Thyroid gland (tissue), 4 donors: Measurements from ENCODE around the gene FEM1B. TPM values are rescaled to one million over a fixed set of nuclear protein-coding genes. Genes with fewer than 3 reads are reported as not detected.

Experiments
- DNase-seq, 2 donors: peaks; one replicate each; pipeline ENCODE4 v3.0.0-alpha.2; 2019
- H3K27ac ChIP-seq, 3 donors: fragments of 200-600 bp; sonication (generic); 1 replicate in 2 of 3; 2 replicates in 1 of 3; pipeline ENCODE4 v1.5.1; 2016 to 2019; ENCODE audit warnings: mild to moderate bottlenecking in 1 of 3, moderate library complexity in 1 of 3
- H3K27me3 ChIP-seq: fragments of 200-600 bp; sonication (generic); one replicate; pipeline ENCODE4 v1.5.1; 2019
- H3K36me3 ChIP-seq, 2 donors: fragments of 200-600 bp; sonication (generic); one replicate each; pipeline ENCODE4 v1.5.1; 2016 to 2019
- H3K4me1 ChIP-seq, 2 donors: fragments of 200-600 bp; sonication (generic); one replicate each; pipeline ENCODE4 v1.5.1; 2017 to 2019
- H3K4me3 ChIP-seq, 3 donors: fragments of 200-600 bp; sonication (generic); replicated peaks in 1 of 3; 1 replicate in 2 of 3; 2 replicates in 1 of 3; pipeline ENCODE4 v1.5.1; 2016; ENCODE audit warnings: mild to moderate bottlenecking in 1 of 3
- H3K9me3 ChIP-seq: fragments of 200-600 bp; sonication (generic); one replicate; pipeline ENCODE4 v1.5.1; 2017
- CTCF ChIP-seq, 6 experiments: fragments of 200-600 bp in 3 of 6; fragments of 450-650 bp in 3 of 6; sonication (generic) in 3 of 6; IDR thresholded peaks; one replicate each; pipeline ENCODE4 v1.5.1; 2016 to 2019; ENCODE audit warnings: antibody characterized with exemption in 6 of 6, mild to moderate bottlenecking in 2 of 6, inconsistent platforms in 1 of 6, moderate library complexity in 1 of 6
- POLR2A ChIP-seq, 2 donors: fragments of 450-650 bp; IDR thresholded peaks; one replicate each; pipeline ENCODE4 v1.6.1; 2017; ENCODE audit warnings: antibody characterized with exemption in 2 of 2, mild to moderate bottlenecking in 2 of 2, moderate library complexity in 1 of 2
- WGBS, 2 donors: methylation state at CpG; one replicate each; pipeline ENCODE4 v1.1.5; 2017; 5-methylcytosine and 5-hydroxymethylcytosine counted together
- intact Hi-C: fragments of 100-400 bp; cut with DNase I; formaldehyde crosslinking; loops from one replicate; pipeline ENCODE4 v1.15.1; 2023
- total RNA-seq, 4 donors: library from RNA; depleted of rRNA; stranded (reverse); fragments of >200 nt; gene quantifications; one replicate each; pipeline ENCODE4 v1.2.3, GENCODE V29; 2016

FEM1B gene
- total RNA-seq, 4 donors from 2014 or later: 43.2 to 60.4 (median 45.2) TPM

DNA sequence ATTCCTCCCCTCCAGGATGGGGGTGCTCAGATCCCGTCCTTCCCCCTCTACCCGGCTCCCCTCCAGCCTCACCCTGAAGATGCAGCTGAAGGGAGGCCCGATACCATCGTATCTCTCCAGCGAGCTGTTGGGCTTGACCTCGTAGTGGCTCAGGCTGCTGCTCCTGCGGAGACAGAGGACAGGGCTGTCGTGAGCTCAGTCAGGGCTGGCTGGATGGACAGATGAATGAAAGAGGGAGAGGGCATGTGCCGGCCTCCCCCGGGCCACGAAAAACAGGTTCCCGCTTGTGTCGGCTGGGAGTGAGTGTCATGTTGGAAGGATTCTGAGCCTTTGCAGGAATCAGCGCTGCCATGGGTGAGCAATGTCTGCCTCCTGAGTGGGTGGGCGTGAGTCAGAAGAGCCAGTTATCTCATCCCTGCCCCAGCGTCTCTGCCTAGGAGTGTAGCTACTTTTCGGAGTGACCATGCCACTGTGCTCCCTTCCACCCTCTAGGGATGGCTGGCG, 35.2 kb downstream of the FEM1B start:
- TF ChIP-seq POLR2A (IDR thresholded peaks at IDR 0.05) (no peak), CTCF (IDR thresholded peaks at IDR 0.05) (no peak)
- Histone ChIP-seq H3K27ac (no peak overlapping the region), H3K9me3 (no peaks in the 10 kb centered on the region), H3K36me3 (no peaks in the 10 kb centered on the region), H3K4me1 (peaks cover 0 to 10% of the 10 kb centered on the region in 2 donors), H3K4me3 (no peak overlapping the region), H3K27me3 (no peaks in the 10 kb centered on the region)
- intact Hi-C loops: no loop called here
- 82 to 91% methylated on average over 18 of the region's 18 CpGs for WGBS, 2 donors
- no peak for DNase-seq

DNA sequence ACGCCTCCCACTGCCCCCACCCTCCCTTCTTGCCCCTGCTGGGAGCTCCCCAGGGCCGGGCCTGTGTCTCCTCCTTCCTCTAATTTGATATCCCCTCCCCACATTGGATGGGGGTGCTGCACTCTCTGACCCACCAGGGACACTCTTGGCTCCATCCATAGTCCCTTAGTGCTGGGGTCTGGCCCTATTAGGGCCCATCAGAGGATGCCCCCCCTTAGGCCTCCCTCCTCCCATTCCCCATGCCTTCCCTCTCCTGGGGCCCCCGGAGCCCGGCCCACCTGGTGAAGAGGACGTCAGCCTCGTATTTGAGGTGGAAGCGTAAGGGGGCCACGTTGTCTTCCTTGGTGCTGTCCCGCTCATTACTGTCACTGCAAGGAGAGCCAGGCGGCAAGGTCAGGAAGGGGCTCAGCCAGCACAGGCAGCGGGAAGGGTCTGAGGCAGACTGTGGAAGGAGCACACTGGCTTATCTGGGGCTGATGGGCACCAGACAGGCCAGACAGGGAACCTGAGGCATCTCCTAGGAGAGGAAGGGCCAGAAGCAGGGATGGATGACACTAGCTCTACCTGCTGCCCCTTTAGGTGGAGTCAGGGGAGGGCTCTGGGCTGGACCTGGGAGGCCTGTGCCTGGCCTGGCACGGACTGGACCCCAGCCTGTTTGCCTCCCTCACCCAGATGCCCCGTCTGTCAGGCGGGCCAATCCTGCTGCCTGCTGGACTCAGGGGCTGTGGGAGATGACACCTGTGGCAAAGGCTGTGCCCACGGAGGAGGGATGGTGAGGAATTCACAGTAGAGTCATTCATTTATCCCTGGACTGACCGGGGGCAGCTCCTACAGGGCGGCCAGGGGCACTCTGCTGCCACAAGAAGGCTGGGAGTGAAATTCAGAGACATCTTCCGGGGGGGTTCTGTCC, 36.2 kb downstream of the FEM1B start:
- Histone ChIP-seq H3K36me3 (no peaks in the 10 kb centered on the region), H3K4me3 (no peak overlapping the region), H3K9me3 (no peaks in the 10 kb centered on the region), H3K4me1 (peaks cover 0 to 10% of the 10 kb centered on the region in 2 donors), H3K27me3 (no peaks in the 10 kb centered on the region), H3K27ac (no peak overlapping the region)
- TF ChIP-seq POLR2A (IDR thresholded peaks at IDR 0.05): no peak
- no peak for TF ChIP-seq CTCF (IDR thresholded peaks at IDR 0.05)
- 80 to 91% methylated on average over 12 to 15 of the region's 18 CpGs for WGBS, 2 donors
- intact Hi-C loops: no loop called here
- DNase-seq: no peak

- DNase-seq: no peak
- WGBS, 2 donors: 86 to 87% methylated on average over 11 of the region's 11 CpGs
Measured at GRCh38 chr15:68314563-68314962, 37.0 kb downstream of the FEM1B start.

GRCh38 chr15:68315035-68315434, 37.5 kb downstream of the FEM1B start:
- WGBS, 2 donors: 76 to 87% methylated on average over 1 of the region's 1 CpG
- Histone ChIP-seq H3K27ac (no peak overlapping the region), H3K27me3 (no peaks in the 10 kb centered on the region), H3K4me1 (no peaks in the 10 kb centered on the region), H3K9me3 (no peaks in the 10 kb centered on the region), H3K4me3 (no peak overlapping the region), H3K36me3 (no peaks in the 10 kb centered on the region)
- intact Hi-C loops: no loop called here
- TF ChIP-seq CTCF (IDR thresholded peaks at IDR 0.05): no peak
- TF ChIP-seq POLR2A (IDR thresholded peaks at IDR 0.05): no peak
- no peak for DNase-seq

More at GRCh38 chr15:68314563-68314962, 37.0 kb downstream of the FEM1B start:
- Histone ChIP-seq H3K9me3 (no peaks in the 10 kb centered on the region), H3K27me3 (no peaks in the 10 kb centered on the region), H3K4me1 (peaks cover 0 to 2% of the 10 kb centered on the region in 2 donors), H3K4me3 (no peak overlapping the region), H3K36me3 (no peaks in the 10 kb centered on the region), H3K27ac (no peak overlapping the region)
- intact Hi-C loops: no loop called here
- TF ChIP-seq POLR2A (IDR thresholded peaks at IDR 0.05) (no peak), CTCF (IDR thresholded peaks at IDR 0.05) (no peak)

GRCh38 chr15:68315495-68316031, 38.0 kb downstream of the FEM1B start:
- intact Hi-C loops: no loop called here
- TF ChIP-seq CTCF (IDR thresholded peaks at IDR 0.05) (no peak), POLR2A (IDR thresholded peaks at IDR 0.05) (no peak)
- Histone ChIP-seq H3K4me1 (no peaks in the 10 kb centered on the region), H3K27me3 (no peaks in the 10 kb centered on the region), H3K27ac (no peak overlapping the region), H3K4me3 (no peak overlapping the region), H3K9me3 (no peaks in the 10 kb centered on the region), H3K36me3 (no peaks in the 10 kb centered on the region)
- DNase-seq: peak in 1 of 2 donors; percentile 1
- WGBS, 2 donors: 64 to 82% methylated on average over 10 to 11 of the region's 11 CpGs
